ENCODE measurements around the gene DCTN2.

DNA sequence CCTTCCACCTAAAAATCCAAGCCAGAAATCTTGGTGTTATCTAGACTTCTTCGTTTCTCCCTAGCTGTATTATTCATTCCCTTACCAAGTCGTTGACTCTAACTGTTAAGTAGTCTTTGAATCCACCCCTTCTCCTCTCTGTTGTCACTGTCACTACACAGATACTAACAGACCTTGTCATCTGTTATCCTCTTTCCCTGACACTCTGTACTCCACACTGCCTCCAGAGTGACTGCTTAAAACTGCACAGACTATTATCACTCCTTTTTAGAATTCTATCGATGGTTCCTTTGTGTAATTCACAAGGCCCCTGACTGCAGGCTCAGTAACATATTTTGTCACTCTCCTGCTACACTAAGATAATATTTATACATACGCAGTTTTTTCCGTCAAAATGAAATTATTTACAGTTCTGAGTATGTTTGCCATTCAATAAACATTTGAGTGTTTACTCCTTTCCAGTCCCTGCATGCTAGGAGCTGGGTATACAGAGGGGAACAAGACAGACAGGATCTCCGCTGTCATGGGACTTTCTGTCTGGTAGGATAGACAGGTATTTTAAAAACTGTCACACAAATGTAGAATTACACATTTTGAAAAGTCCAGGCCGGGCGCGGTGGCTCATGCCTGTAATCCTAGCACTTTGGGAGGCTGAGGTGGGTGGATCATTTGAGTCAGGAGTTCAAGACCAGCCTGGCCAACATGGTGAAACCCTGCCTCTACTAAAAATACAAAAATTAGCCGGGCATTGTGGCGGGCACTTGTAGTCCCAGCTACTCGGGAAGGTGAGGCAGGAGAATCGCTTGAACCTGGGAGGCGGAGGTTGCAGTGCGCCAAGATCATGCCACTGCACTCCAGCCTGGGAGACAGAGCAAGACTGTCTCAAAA lies 55.4 kb downstream of the DCTN2 start:
- TF ChIP-seq ZFP36 (IDR thresholded peaks at IDR 0.05; ENCODE audit: borderline replicate concordance, partially characterized antibody) (no peak), GATA3 (IDR thresholded peaks at IDR 0.05; ENCODE audit: borderline replicate concordance) (no peak), ZSCAN20 (CRISPR knock-in tag; IDR thresholded peaks at IDR 0.05) (no peak), NPAS2 (CRISPR knock-in tag; IDR thresholded peaks at IDR 0.05; ENCODE audit: borderline replicate concordance) (no peak), POLR2A (IDR thresholded peaks at IDR 0.05; ENCODE audit: low read length) (no peak), CBX8 (IDR thresholded peaks at IDR 0.05) (no peak), EHMT2 (IDR thresholded peaks at IDR 0.05; ENCODE audit: low read depth) (no peak), BHLHE40 (IDR thresholded peaks at IDR 0.05; ENCODE audit: low read depth, low read length) (no peak), MAFK (IDR thresholded peaks at IDR 0.05; ENCODE audit: partially characterized antibody) (no peak)
- TF ChIP-seq, protein P1, sequence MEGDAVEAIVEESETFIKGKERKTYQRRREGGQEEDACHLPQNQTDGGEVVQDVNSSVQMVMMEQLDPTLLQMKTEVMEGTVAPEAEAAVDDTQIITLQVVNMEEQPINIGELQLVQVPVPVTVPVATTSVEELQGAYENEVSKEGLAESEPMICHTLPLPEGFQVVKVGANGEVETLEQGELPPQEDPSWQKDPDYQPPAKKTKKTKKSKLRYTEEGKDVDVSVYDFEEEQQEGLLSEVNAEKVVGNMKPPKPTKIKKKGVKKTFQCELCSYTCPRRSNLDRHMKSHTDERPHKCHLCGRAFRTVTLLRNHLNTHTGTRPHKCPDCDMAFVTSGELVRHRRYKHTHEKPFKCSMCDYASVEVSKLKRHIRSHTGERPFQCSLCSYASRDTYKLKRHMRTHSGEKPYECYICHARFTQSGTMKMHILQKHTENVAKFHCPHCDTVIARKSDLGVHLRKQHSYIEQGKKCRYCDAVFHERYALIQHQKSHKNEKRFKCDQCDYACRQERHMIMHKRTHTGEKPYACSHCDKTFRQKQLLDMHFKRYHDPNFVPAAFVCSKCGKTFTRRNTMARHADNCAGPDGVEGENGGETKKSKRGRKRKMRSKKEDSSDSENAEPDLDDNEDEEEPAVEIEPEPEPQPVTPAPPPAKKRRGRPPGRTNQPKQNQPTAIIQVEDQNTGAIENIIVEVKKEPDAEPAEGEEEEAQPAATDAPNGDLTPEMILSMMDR (IDR thresholded peaks at IDR 0.05) = no peak
- TF ChIP-seq, protein P2, sequence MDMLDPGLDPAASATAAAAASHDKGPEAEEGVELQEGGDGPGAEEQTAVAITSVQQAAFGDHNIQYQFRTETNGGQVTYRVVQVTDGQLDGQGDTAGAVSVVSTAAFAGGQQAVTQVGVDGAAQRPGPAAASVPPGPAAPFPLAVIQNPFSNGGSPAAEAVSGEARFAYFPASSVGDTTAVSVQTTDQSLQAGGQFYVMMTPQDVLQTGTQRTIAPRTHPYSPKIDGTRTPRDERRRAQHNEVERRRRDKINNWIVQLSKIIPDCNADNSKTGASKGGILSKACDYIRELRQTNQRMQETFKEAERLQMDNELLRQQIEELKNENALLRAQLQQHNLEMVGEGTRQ (IDR thresholded peaks at IDR 0.05) = no peak
- TF ChIP-seq, protein P3, sequence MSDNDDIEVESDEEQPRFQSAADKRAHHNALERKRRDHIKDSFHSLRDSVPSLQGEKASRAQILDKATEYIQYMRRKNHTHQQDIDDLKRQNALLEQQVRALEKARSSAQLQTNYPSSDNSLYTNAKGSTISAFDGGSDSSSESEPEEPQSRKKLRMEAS (IDR thresholded peaks at IDR 0.05) = no peak
- TF ChIP-seq, protein P4, sequence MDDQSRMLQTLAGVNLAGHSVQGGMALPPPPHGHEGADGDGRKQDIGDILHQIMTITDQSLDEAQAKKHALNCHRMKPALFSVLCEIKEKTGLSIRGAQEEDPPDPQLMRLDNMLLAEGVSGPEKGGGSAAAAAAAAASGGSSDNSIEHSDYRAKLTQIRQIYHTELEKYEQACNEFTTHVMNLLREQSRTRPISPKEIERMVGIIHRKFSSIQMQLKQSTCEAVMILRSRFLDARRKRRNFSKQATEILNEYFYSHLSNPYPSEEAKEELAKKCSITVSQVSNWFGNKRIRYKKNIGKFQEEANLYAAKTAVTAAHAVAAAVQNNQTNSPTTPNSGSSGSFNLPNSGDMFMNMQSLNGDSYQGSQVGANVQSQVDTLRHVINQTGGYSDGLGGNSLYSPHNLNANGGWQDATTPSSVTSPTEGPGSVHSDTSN (IDR thresholded peaks at IDR 0.05) = no peak
- TF ChIP-seq, protein P5, sequence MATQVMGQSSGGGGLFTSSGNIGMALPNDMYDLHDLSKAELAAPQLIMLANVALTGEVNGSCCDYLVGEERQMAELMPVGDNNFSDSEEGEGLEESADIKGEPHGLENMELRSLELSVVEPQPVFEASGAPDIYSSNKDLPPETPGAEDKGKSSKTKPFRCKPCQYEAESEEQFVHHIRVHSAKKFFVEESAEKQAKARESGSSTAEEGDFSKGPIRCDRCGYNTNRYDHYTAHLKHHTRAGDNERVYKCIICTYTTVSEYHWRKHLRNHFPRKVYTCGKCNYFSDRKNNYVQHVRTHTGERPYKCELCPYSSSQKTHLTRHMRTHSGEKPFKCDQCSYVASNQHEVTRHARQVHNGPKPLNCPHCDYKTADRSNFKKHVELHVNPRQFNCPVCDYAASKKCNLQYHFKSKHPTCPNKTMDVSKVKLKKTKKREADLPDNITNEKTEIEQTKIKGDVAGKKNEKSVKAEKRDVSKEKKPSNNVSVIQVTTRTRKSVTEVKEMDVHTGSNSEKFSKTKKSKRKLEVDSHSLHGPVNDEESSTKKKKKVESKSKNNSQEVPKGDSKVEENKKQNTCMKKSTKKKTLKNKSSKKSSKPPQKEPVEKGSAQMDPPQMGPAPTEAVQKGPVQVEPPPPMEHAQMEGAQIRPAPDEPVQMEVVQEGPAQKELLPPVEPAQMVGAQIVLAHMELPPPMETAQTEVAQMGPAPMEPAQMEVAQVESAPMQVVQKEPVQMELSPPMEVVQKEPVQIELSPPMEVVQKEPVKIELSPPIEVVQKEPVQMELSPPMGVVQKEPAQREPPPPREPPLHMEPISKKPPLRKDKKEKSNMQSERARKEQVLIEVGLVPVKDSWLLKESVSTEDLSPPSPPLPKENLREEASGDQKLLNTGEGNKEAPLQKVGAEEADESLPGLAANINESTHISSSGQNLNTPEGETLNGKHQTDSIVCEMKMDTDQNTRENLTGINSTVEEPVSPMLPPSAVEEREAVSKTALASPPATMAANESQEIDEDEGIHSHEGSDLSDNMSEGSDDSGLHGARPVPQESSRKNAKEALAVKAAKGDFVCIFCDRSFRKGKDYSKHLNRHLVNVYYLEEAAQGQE (IDR thresholded peaks at IDR 0.05) = no peak

All from A549 (cell line).